ENCODE measurements around the gene ATF7. TPM values are rescaled to one million over a fixed set of nuclear protein-coding genes. Genes with fewer than 3 reads are reported as not detected.

ATF7 gene
- 9.8 and 10.6 TPM in 2 replicates for total RNA-seq

DNA sequence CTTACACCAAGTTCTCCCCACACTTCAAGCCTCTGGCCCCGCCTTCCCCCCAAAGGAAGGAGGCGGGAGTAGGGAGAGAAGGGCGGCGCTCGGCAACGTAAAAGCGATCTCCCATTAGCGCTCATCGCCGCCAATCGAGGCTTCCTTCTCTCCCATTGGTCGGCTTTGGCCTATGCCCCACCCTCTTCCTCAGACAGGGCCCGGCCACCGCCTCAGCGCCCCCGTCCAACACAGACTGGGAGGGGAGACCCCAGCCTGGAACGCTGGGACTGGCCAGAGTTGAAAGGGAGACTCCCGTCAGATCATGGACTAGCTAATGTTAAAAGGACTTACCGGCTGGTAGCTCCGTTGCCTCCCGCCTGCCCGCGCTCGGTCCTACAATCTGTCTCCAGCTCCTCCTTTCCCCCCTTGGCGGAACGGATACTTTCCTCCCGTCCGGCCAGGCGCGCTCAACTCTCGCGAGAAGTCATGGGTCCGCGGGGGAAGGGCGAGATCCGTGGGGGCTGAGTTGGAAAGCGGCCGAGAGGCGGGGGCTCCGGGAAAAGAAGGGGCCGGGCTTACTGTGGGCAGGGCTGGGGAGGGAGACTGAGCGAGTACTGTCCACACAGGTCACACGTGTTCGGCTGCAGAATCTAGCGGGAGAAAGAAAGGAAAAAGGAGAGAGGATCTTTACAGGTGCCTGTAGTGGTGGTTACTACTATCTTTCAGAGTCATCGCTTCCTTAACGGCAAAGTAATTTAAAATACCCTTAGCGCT, at the start of gene ATF7:
ATF7 (minus strand) TSS at position 437 of the 756 bp plus-strand sequence. CDS start 25,382 bp downstream, outside the sequence.

DNA sequence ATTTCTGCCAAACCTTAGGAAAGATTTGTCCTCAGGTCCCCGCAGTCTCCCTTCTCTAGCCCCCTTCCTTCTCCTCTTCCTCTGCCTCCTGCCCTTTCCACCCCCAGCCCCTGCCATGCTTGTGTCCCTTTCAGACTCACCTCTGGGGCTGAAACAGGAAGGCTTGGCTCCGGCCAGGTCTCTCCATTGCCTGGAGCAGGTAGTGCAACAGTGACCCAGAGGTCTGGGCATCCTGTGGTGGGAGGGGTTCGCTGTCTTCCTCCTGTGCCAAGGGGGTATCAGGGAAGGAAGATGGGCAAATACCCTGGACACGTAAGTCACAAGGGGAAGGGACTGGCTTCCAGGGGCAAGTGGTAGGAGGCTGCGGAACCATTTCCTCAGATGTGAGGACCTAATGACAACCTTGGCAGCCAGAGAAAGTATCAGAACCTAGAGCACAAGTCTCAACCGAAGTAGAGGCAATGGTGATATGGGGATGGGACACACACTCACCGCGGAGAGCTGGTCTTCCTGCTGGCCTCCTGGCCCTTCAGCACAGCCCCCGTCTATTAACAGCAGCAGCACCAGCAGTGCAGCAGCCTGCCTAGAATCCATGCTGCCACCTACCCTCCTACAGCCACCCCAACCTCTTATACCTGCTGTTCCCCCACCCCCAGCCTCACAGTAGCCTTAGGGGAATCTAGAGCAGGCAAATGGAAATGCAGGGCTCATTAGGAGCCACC, 119.1 kb downstream of the ATF7 start, which contains the start of gene NPFF:
NPFF (minus strand) TSS at position 604 of the 722 bp plus-strand sequence; CDS start at position 594, 10 bp downstream.

DNA sequence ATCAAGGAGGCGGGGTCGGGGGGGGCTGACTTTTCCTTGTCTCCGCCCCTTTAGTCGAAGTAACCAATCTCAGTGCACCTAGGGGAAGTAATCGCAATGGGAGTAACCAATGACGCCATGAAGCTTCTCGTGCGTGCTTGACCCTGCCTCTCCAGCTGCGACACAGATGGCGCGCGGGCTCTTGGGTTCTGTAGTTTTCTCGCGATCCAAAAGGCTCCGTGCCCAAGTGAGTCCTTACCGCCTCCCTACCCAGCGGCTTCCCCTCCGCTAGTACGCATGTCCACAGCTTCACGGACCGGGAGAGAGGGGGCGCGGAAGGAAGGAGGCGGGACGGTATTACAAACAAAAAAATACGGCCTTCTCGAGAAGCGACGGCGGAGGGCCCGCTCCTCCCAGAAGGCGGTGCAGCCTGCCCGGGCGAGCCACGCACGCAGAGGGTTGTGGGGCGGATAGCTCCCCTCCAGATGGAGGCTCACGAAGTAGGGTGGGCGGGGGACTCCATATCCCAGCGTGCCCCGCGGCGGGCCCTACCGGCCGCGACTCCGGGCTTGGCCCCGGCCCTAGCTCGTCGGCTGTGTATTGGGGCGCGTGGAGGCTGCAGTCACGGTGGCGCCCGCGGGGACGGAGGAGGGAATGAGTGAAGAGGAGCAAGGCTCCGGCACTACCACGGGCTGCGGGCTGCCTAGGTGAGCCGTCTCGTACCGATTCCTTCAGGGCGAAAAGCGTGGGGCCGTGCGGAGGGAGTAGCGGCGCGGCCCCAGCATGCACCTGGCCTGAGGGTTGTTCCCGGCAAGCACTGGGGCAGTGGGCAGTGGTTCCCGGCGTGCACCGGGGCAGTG, 125.2 kb downstream of the ATF7 start, which contains the start of gene TARBP2:
TARBP2 (plus strand) TSS at position 508 of the 839 bp plus-strand sequence; CDS start at position 634, 126 bp downstream.

DNA sequence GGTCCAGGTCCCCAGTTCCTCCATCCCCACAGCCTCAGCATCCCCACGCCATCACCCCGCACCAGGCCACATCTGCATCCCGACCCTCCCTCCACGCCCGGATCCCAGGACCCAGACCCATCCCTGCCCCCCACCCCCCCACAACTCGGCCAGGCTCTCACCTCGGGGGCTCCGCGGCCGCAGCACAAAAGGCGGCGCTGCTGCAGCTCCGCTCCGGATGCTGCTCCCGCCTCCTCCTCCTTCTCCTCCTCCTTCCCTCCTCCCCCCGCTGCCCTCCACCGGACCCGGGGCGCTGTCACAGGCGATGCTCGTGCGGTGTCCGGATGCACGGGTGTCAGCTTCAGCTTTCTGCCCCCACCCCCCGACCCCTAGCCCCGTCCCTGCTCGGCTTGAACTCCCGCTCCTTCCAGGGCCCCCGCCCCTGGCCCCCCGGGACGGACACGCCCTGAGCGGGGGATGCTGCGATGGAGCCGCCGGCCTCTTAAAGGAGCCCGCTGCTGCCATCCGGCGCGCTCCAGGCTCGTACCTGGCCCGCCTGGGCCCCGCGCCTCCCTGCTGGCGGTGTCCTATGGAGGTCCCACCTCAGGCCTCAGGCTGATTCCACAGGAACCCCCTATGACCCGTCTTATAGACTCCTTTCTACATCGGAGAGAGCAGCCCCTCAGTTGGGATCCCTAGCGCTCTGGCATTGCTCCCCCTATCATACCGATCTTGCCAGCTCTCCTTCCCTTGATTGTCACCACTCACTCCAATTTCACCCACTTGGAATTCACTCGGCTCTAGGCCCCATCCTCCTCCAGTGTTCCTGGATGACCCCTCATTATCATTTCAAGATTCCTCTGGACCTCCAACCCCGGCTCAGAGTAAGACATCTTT, 126.7 kb downstream of the ATF7 start, which contains the start of gene MAP3K12:
MAP3K12 (minus strand) TSS at position 193 of the 876 bp plus-strand sequence. CDS start 12,067 bp downstream, outside the sequence.

Other genes with a start within 250 kb of the ATF7 start
- 19.4 and 23.3 TPM in 2 replicates for gene SP1, start 246.2 kb downstream of the ATF7 start, total RNA-seq
- not detected in 2 replicates for gene AMHR2, start 202.5 kb downstream of the ATF7 start, total RNA-seq
- 14.6 and 27.1 TPM in 2 replicates for gene PRR13, start 184.6 kb downstream of the ATF7 start, total RNA-seq
- gene PCBP2, start 174.3 kb downstream of the ATF7 start, total RNA-seq, result 221 and 306 TPM in 2 replicates
- gene MAP3K12, start 126.9 kb downstream of the ATF7 start, total RNA-seq, result 43.6 and 47.6 TPM in 2 replicates
- 32.4 and 33.4 TPM in 2 replicates for gene TARBP2, start 125.1 kb downstream of the ATF7 start, total RNA-seq
- gene NPFF, start 118.9 kb downstream of the ATF7 start, total RNA-seq, result not detected in 2 replicates
- gene ATP5MC2, start 49.7 kb upstream of the ATF7 start, total RNA-seq, result 128 and 130 TPM in 2 replicates
- 148 and 205 TPM in 2 replicates for gene CALCOCO1, start 101.1 kb upstream of the ATF7 start, total RNA-seq
- gene CISTR, start 125.6 kb upstream of the ATF7 start, total RNA-seq, result not detected in 2 replicates

Measured in bronchial smooth muscle cell (primary cell).